ENCODE data around the gene WDR27.

The WDR27 gene

GRCh38 chr6:169564453-169565240 lies 137.2 kb downstream of the WDR27 start:
- DNase-seq (ENCODE audit: low read depth): no peak

GRCh38 chr6:169561665-169562064 lies 140.2 kb downstream of the WDR27 start:
- no peak for DNase-seq (ENCODE audit: low read depth)

GRCh38 chr6:169559592-169559991 lies 142.2 kb downstream of the WDR27 start:
- DNase-seq (ENCODE audit: low read depth): no peak

- no peak for DNase-seq (ENCODE audit: low read depth)
Measured at GRCh38 chr6:169558774-169559441, 142.9 kb downstream of the WDR27 start.

- no peak for DNase-seq (ENCODE audit: low read depth)
Measured at GRCh38 chr6:169558378-169558773, 143.5 kb downstream of the WDR27 start.

GRCh38 chr6:169557887-169558286 lies 143.9 kb downstream of the WDR27 start:
- DNase-seq (ENCODE audit: low read depth): no peak

- DNase-seq (ENCODE audit: low read depth): no peak
Measured at GRCh38 chr6:169556758-169557548, 144.9 kb downstream of the WDR27 start.

GRCh38 chr6:169555971-169556617 lies 145.7 kb downstream of the WDR27 start:
- DNase-seq (ENCODE audit: low read depth): no peak

GRCh38 chr6:169545982-169546381 lies 155.8 kb downstream of the WDR27 start:
- no peak for DNase-seq (ENCODE audit: low read depth)

GRCh38 chr6:169543704-169544103 lies 158.1 kb downstream of the WDR27 start:
- DNase-seq (ENCODE audit: low read depth): no peak

- DNase-seq (ENCODE audit: low read depth): no peak
Measured at GRCh38 chr6:169542491-169542890, 159.3 kb downstream of the WDR27 start.

GRCh38 chr6:169539176-169539897 lies 162.5 kb downstream of the WDR27 start:
- DNase-seq (ENCODE audit: low read depth): no peak

GRCh38 chr6:169536446-169537170 lies 165.2 kb downstream of the WDR27 start:
- no peak for DNase-seq (ENCODE audit: low read depth)

- DNase-seq (ENCODE audit: low read depth): no peak
Measured at GRCh38 chr6:169534039-169534421, 167.8 kb downstream of the WDR27 start.

GRCh38 chr6:169533301-169534038 lies 168.4 kb downstream of the WDR27 start:
- DNase-seq (ENCODE audit: low read depth): no peak

- DNase-seq (ENCODE audit: low read depth): no peak
Measured at GRCh38 chr6:169530752-169531123, 171.1 kb downstream of the WDR27 start.

GRCh38 chr6:169529931-169530751 lies 171.7 kb downstream of the WDR27 start:
- no peak for DNase-seq (ENCODE audit: low read depth)

GRCh38 chr6:169528755-169529154 lies 173.1 kb downstream of the WDR27 start:
- DNase-seq (ENCODE audit: low read depth): no peak

- DNase-seq (ENCODE audit: low read depth): no peak
Measured at GRCh38 chr6:169527306-169527705, 174.5 kb downstream of the WDR27 start.
